GM23338 (cell line): Measurements from ENCODE around the gene INTU. TPM values are rescaled to one million over a fixed set of nuclear protein-coding genes. Genes with fewer than 3 reads are reported as not detected.

Experiments used
- ATAC-seq: fragments of 200-7000 bp; cut with Tn5 transposase; 3 replicates; pipeline ENCODE4 v1.9.1; 2020
- DNase-seq: peaks from one replicate; pipeline ENCODE4 v3.0.0-alpha.2; 2015; ENCODE audit warnings: low spot score
- H2AFZ ChIP-seq: fragments of 200-600 bp; sonication (generic); 2 replicates; pipeline ENCODE4 v1.8.0; 2016; ENCODE audit warnings: antibody characterized with exemption, mild to moderate bottlenecking, moderate library complexity
- H3F3A ChIP-seq: fragments of 200-600 bp; sonication (generic); replicated peaks from 2 replicates; pipeline ENCODE4 v1.8.0; 2017; ENCODE audit warnings: antibody characterized with exemption, mixed run types, low read depth
- H3K27ac ChIP-seq: fragments of 200-600 bp; sonication (generic); 2 replicates; pipeline ENCODE4 v1.6.1; 2016; ENCODE audit warnings: low read depth
- H3K27me3 ChIP-seq: fragments of 200-600 bp; sonication (generic); 2 replicates; pipeline ENCODE4 v1.8.0; 2016; ENCODE audit warnings: mild to moderate bottlenecking, mixed run types, moderate library complexity; ENCODE audit not compliant: insufficient read depth
- H3K36me3 ChIP-seq: fragments of 200-600 bp; sonication (generic); 2 replicates; pipeline ENCODE4 v1.8.0; 2016; ENCODE audit warnings: mild to moderate bottlenecking; ENCODE audit not compliant: insufficient read depth
- H3K4me1 ChIP-seq: fragments of 200-600 bp; sonication (generic); 2 replicates; pipeline ENCODE4 v1.8.0; 2016; ENCODE audit warnings: mild to moderate bottlenecking, moderate library complexity; ENCODE audit not compliant: insufficient read depth
- H3K4me2 ChIP-seq: fragments of 200-600 bp; sonication (generic); 2 replicates; pipeline ENCODE4 v1.7.1; 2017; ENCODE audit warnings: mixed run types
- H3K4me3 ChIP-seq: fragments of 200-600 bp; sonication (generic); 2 replicates; pipeline ENCODE4 v1.6.1; 2016; ENCODE audit warnings: mixed run types
- H3K79me2 ChIP-seq: fragments of 200-600 bp; sonication (generic); replicated peaks from 2 replicates; pipeline ENCODE4 v1.8.0; 2017; ENCODE audit warnings: mild to moderate bottlenecking; ENCODE audit not compliant: insufficient read depth
- H3K9me2 ChIP-seq: fragments of 200-600 bp; sonication (generic); 2 replicates; pipeline ENCODE4 v1.8.0; 2017; ENCODE audit not compliant: insufficient read depth
- H4K20me1 ChIP-seq: fragments of 200-600 bp; sonication (generic); replicated peaks from 2 replicates; pipeline ENCODE4 v1.8.0; 2017; ENCODE audit warnings: mild to moderate bottlenecking; ENCODE audit not compliant: insufficient read depth
- H3K27ac Mint-ChIP-seq: 2 replicates; pipeline ENCODE4 v1.8.0; 2020; ENCODE audit warnings: inconsistent platforms, mild to moderate bottlenecking, moderate library complexity, mixed read lengths
- H3K27me3 Mint-ChIP-seq: 3 replicates; pipeline ENCODE4 v1.8.0; 2022; ENCODE audit warnings: low read depth, mild to moderate bottlenecking, moderate library complexity, mixed read lengths, inconsistent platforms; ENCODE audit not compliant: insufficient read depth, poor library complexity
- H3K36me3 Mint-ChIP-seq: 3 replicates; pipeline ENCODE4 v1.8.0; 2021; ENCODE audit warnings: low read depth, mild to moderate bottlenecking, inconsistent platforms, moderate library complexity, mixed read lengths
- H3K4me1 Mint-ChIP-seq: 3 replicates; pipeline ENCODE4 v1.8.0; 2020; ENCODE audit warnings: mild to moderate bottlenecking, inconsistent platforms, mixed read lengths
- H3K4me3 Mint-ChIP-seq: 3 replicates; pipeline ENCODE4 v1.8.0; 2021; ENCODE audit warnings: moderate library complexity, mild to moderate bottlenecking, inconsistent platforms, mixed read lengths
- H3K9me3 Mint-ChIP-seq: 3 replicates; pipeline ENCODE4 v1.8.0; 2020; ENCODE audit warnings: moderate library complexity, mild to moderate bottlenecking, inconsistent platforms, mixed read lengths
- CREB1 ChIP-seq: fragments of 250-450 bp; sonication (Bioruptor Pico); IDR thresholded peaks from 2 replicates; pipeline ENCODE4 v1.5.0; 2020; ENCODE audit warnings: low read depth, mild to moderate bottlenecking, moderate library complexity
- EZH2phosphoT487 ChIP-seq: fragments of 200-600 bp; sonication (generic); IDR thresholded peaks from one replicate; pipeline ENCODE4 v1.8.1; 2018; ENCODE audit warnings: antibody characterized with exemption; ENCODE audit not compliant: unreplicated experiment
- JUNB ChIP-seq: IDR thresholded peaks from one replicate; pipeline ENCODE4 v1.6.1; 2016; ENCODE audit warnings: antibody characterized with exemption; ENCODE audit not compliant: unreplicated experiment
- NANOG ChIP-seq: IDR thresholded peaks from 2 replicates; pipeline ENCODE4 v1.6.1; 2016; ENCODE audit warnings: antibody characterized with exemption, borderline replicate concordance
- STAT1 ChIP-seq: IDR thresholded peaks from one replicate; pipeline ENCODE4 v1.6.1; 2016; ENCODE audit warnings: antibody characterized with exemption; ENCODE audit not compliant: unreplicated experiment
- ZNF331 ChIP-seq: fragments of 250-450 bp; sonication (Bioruptor Pico); IDR thresholded peaks from 2 replicates; pipeline ENCODE4 v1.5.0; 2020; ENCODE audit warnings: low read depth, mild to moderate bottlenecking, moderate library complexity
- polyA plus RNA-seq: library from polyadenylated mRNA; unstranded; fragments of >200 nt; fragmentation: Nextera tagmentation; extraction: Ambion mirVana; gene quantifications from 2 replicates; pipeline ENCODE4 v1.2.1, GENCODE V29; 2016
- total RNA-seq: library from RNA; depleted of rRNA; stranded (reverse); fragments of >200 nt; shearing (Covaris generic); gene quantifications from 2 replicates; pipeline ENCODE4 v1.2.3, GENCODE V29; 2014
- TF ChIP-seq, protein P1 (sequence below), 2 experiments: fragments of 200-600 bp in 1 of 2; sonication (generic) in 1 of 2; conservative IDR thresholded peaks; 2 replicates each; pipeline versions ENCODE4 v1.5.1 to v1.6.1; 2016 to 2017; ENCODE audit warnings: antibody characterized with exemption in 2 of 2, low read depth in 2 of 2, mild to moderate bottlenecking in 2 of 2, moderate library complexity in 1 of 2
- TF ChIP-seq, protein P2 (sequence below): IDR thresholded peaks from one replicate; pipeline ENCODE4 v1.6.1; 2018; ENCODE audit warnings: antibody characterized with exemption; ENCODE audit not compliant: unreplicated experiment
- TF ChIP-seq, protein P3 (sequence below): fragments of 250-450 bp; sonication (Bioruptor Pico); IDR thresholded peaks from 2 replicates; pipeline ENCODE4 v1.5.0; 2020; ENCODE audit warnings: mild to moderate bottlenecking, moderate library complexity

Gene INTU
- total and polyA plus RNA-seq, 2 experiments from 2014 or later, result 10.3 to 16.6 TPM

DNA sequence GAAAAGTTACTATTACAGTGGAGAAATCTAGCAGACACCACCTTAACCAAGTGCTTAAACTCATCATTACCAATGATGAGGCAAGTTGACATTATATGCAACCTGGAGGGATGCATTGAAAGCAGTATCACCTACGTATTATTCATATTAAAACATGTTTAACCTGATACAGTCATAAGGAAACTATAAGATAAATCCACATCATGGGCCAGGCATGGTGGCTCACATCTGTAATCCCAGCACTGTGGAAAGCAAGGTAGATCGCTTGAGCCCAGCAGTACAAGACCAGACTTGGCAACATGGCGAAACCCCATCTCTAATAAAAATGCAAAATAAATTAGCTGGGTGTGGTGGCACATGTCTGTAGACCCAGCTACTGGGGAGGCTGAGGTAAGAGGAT is 22.3 kb upstream of the INTU start (continued):
- TF ChIP-seq STAT1 (no peak), EZH2phosphoT487 (no peak)

DNA sequence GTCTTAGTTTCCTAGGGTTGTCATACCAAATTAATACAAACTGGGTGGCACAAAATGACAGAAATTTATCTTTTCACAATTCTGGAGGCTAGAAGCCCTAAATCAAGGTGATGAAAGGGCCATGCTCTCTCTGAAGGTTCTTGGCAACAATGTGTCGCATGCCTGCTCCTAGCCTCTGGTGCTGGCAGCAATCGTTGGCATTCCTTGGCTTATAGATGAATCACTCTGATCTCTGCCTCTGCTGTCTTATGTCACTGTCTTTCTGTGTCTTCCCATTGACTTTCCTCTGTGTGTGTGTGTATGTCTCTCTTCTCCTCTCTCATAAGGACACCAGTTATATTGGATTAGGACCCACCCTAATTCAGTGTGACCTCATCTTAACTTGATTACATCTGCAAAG is 15.9 kb upstream of the INTU start:
- DNase-seq (no peak), ATAC-seq (no peak)
- H3K4me1 ChIP-seq, result no peaks in the 10 kb centered on the region
- H3K9me2 ChIP-seq, result 0 out of 2 replicates have a peak, but pooled peaks cover 5% of the 10 kb centered on the region
- TF ChIP-seq, protein P1, sequence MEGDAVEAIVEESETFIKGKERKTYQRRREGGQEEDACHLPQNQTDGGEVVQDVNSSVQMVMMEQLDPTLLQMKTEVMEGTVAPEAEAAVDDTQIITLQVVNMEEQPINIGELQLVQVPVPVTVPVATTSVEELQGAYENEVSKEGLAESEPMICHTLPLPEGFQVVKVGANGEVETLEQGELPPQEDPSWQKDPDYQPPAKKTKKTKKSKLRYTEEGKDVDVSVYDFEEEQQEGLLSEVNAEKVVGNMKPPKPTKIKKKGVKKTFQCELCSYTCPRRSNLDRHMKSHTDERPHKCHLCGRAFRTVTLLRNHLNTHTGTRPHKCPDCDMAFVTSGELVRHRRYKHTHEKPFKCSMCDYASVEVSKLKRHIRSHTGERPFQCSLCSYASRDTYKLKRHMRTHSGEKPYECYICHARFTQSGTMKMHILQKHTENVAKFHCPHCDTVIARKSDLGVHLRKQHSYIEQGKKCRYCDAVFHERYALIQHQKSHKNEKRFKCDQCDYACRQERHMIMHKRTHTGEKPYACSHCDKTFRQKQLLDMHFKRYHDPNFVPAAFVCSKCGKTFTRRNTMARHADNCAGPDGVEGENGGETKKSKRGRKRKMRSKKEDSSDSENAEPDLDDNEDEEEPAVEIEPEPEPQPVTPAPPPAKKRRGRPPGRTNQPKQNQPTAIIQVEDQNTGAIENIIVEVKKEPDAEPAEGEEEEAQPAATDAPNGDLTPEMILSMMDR (conservative IDR thresholded peaks at IDR 0.05; ENCODE audit: low read depth in 2 of 2), result no peak
- TF ChIP-seq, protein P2, sequence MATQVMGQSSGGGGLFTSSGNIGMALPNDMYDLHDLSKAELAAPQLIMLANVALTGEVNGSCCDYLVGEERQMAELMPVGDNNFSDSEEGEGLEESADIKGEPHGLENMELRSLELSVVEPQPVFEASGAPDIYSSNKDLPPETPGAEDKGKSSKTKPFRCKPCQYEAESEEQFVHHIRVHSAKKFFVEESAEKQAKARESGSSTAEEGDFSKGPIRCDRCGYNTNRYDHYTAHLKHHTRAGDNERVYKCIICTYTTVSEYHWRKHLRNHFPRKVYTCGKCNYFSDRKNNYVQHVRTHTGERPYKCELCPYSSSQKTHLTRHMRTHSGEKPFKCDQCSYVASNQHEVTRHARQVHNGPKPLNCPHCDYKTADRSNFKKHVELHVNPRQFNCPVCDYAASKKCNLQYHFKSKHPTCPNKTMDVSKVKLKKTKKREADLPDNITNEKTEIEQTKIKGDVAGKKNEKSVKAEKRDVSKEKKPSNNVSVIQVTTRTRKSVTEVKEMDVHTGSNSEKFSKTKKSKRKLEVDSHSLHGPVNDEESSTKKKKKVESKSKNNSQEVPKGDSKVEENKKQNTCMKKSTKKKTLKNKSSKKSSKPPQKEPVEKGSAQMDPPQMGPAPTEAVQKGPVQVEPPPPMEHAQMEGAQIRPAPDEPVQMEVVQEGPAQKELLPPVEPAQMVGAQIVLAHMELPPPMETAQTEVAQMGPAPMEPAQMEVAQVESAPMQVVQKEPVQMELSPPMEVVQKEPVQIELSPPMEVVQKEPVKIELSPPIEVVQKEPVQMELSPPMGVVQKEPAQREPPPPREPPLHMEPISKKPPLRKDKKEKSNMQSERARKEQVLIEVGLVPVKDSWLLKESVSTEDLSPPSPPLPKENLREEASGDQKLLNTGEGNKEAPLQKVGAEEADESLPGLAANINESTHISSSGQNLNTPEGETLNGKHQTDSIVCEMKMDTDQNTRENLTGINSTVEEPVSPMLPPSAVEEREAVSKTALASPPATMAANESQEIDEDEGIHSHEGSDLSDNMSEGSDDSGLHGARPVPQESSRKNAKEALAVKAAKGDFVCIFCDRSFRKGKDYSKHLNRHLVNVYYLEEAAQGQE, result no peak
- TF ChIP-seq STAT1, result no peak
- no peak for TF ChIP-seq CREB1
- no peak for TF ChIP-seq ZNF331 (CRISPR knock-in tag)
- no peak for TF ChIP-seq JUNB
- Mint-ChIP-seq H3K9me3 (no peaks in the 10 kb centered on the region), H3K4me1 (no peaks in the 10 kb centered on the region; the same call in 2 of the 3 replicates), H3K27me3 (peaks cover 2% of the 10 kb centered on the region), H3K36me3 (no peaks in the 10 kb centered on the region), H3K27ac (no peak overlapping the region), H3K4me3 (no peak overlapping the region)
- no peaks in the 10 kb centered on the region for H3F3A ChIP-seq
- no peaks in the 10 kb centered on the region for H4K20me1 ChIP-seq
- no peak overlapping the region for H2AFZ ChIP-seq
- H3K79me2 ChIP-seq, result no peaks in the 10 kb centered on the region
- H3K4me2 ChIP-seq, result no peak overlapping the region
- peaks cover 19% of the 10 kb centered on the region for H3K27me3 ChIP-seq
- no peak overlapping the region for H3K4me3 ChIP-seq
- H3K27ac ChIP-seq, result no peak overlapping the region
- no peaks in the 10 kb centered on the region for H3K36me3 ChIP-seq

DNA sequence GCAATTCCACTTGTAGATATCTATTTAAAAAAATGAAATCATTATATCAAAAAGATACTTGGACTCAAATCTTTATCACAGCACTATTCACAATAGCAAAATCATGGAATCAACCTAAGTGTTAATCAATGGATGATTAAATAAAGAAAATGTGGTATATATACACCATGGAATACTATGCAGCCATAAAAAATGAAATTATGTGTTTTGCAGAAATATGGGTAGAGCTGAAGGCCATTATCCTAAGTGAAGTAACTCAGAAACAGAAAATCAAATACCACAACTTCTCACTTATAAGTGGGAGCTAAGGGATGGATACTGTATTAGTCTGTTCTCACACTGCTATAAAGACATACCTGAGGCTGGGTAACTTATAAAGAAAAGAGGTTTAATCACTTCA is 14.3 kb upstream of the INTU start:
- Mint-ChIP-seq H3K27me3 (peaks cover 14% of the 10 kb centered on the region), H3K4me3 (no peak overlapping the region), H3K4me1 (peaks cover 5% of the 10 kb centered on the region; the same call in 1 of the 3 replicates), H3K9me3 (no peaks in the 10 kb centered on the region), H3K27ac (no peak overlapping the region), H3K36me3 (no peaks in the 10 kb centered on the region)
- DNase-seq (no peak), ATAC-seq (no peak)
- H3K4me3 ChIP-seq, result no peak overlapping the region
- no peaks in the 10 kb centered on the region for H3K79me2 ChIP-seq
- no peak overlapping the region for H3K4me2 ChIP-seq
- H3K36me3 ChIP-seq, result no peaks in the 10 kb centered on the region
- H3K9me2 ChIP-seq, result 0 out of 2 replicates have a peak, but pooled peaks cover 5% of the 10 kb centered on the region
- H3K27ac ChIP-seq, result no peak overlapping the region
- H2AFZ ChIP-seq, result no peak overlapping the region
- 0 out of 2 replicates have a peak, but pooled peaks cover 2% of the 10 kb centered on the region for H3F3A ChIP-seq
- no peaks in the 10 kb centered on the region for H4K20me1 ChIP-seq
- H3K27me3 ChIP-seq, result peaks cover 34% of the 10 kb centered on the region
- H3K4me1 ChIP-seq, result peaks cover 4% of the 10 kb centered on the region; the same call in 1 of the 2 replicates
- TF ChIP-seq STAT1, result no peak
- TF ChIP-seq CREB1, result no peak
- TF ChIP-seq ZNF331 (CRISPR knock-in tag), result no peak
- TF ChIP-seq NANOG, result no peak
- TF ChIP-seq, protein P3, sequence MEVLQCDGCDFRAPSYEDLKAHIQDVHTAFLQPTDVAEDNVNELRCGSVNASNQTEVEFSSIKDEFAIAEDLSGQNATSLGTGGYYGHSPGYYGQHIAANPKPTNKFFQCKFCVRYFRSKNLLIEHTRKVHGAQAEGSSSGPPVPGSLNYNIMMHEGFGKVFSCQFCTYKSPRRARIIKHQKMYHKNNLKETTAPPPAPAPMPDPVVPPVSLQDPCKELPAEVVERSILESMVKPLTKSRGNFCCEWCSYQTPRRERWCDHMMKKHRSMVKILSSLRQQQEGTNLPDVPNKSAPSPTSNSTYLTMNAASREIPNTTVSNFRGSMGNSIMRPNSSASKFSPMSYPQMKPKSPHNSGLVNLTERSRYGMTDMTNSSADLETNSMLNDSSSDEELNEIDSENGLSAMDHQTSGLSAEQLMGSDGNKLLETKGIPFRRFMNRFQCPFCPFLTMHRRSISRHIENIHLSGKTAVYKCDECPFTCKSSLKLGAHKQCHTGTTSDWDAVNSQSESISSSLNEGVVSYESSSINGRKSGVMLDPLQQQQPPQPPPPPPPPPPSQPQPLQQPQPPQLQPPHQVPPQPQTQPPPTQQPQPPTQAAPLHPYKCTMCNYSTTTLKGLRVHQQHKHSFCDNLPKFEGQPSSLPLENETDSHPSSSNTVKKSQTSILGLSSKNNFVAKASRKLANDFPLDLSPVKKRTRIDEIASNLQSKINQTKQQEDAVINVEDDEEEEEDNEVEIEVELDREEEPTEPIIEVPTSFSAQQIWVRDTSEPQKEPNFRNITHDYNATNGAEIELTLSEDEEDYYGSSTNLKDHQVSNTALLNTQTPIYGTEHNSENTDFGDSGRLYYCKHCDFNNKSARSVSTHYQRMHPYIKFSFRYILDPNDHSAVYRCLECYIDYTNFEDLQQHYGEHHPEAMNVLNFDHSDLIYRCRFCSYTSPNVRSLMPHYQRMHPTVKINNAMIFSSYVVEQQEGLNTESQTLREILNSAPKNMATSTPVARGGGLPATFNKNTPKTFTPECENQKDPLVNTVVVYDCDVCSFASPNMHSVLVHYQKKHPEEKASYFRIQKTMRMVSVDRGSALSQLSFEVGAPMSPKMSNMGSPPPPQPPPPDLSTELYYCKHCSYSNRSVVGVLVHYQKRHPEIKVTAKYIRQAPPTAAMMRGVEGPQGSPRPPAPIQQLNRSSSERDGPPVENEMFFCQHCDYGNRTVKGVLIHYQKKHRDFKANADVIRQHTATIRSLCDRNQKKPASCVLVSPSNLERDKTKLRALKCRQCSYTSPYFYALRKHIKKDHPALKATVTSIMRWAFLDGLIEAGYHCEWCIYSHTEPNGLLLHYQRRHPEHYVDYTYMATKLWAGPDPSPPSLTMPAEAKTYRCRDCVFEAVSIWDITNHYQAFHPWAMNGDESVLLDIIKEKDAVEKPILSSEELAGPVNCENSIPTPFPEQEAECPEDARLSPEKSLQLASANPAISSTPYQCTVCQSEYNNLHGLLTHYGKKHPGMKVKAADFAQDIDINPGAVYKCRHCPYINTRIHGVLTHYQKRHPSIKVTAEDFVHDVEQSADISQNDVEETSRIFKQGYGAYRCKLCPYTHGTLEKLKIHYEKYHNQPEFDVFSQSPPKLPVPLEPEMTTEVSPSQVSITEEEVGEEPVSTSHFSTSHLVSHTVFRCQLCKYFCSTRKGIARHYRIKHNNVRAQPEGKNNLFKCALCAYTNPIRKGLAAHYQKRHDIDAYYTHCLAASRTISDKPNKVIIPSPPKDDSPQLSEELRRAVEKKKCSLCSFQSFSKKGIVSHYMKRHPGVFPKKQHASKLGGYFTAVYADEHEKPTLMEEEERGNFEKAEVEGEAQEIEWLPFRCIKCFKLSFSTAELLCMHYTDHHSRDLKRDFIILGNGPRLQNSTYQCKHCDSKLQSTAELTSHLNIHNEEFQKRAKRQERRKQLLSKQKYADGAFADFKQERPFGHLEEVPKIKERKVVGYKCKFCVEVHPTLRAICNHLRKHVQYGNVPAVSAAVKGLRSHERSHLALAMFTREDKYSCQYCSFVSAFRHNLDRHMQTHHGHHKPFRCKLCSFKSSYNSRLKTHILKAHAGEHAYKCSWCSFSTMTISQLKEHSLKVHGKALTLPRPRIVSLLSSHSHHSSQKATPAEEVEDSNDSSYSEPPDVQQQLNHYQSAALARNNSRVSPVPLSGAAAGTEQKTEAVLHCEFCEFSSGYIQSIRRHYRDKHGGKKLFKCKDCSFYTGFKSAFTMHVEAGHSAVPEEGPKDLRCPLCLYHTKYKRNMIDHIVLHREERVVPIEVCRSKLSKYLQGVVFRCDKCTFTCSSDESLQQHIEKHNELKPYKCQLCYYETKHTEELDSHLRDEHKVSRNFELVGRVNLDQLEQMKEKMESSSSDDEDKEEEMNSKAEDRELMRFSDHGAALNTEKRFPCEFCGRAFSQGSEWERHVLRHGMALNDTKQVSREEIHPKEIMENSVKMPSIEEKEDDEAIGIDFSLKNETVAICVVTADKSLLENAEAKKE (CRISPR knock-in tag), result no peak
